Keratinocyte (primary cell): ENCODE measurements around the gene FANCD2. TPM values are rescaled to one million over a fixed set of nuclear protein-coding genes. Genes with fewer than 3 reads are reported as not detected.

Experiments used
- DNase-seq: peaks from one replicate; pipeline ENCODE4 v3.0.0-alpha.2; 2011; ENCODE audit warnings: low read depth, missing footprints, low spot score
- FAIRE-seq: peaks from 2 replicates; lab custom pipeline; 2011; peaks lifted over from hg19 to GRCh38; lab: Jason Lieb, UNC
- H2AFZ ChIP-seq: 2 replicates; pipeline ENCODE4 v1.6.0; 2012; ENCODE audit warnings: low read length, control low read depth, inconsistent platforms; ENCODE audit not compliant: control insufficient read depth
- H3K27ac ChIP-seq: 2 replicates; pipeline ENCODE4 v1.5.1; 2011; ENCODE audit warnings: low read length; ENCODE audit not compliant: control insufficient read depth, insufficient read depth
- H3K27me3 ChIP-seq: 3 replicates; pipeline ENCODE4 v1.6.0; 2011; ENCODE audit warnings: low read length; ENCODE audit not compliant: control insufficient read depth, insufficient read depth; ENCODE audit errors: extremely low read depth
- H3K36me3 ChIP-seq, 2 experiments: 2 replicates in 1 of 2; 3 replicates in 1 of 2; pipeline ENCODE4 v1.5.1; 2011; ENCODE audit warnings: low read length in 2 of 2, mild to moderate bottlenecking in 1 of 2; ENCODE audit not compliant: control insufficient read depth in 2 of 2, insufficient read depth in 2 of 2; ENCODE audit errors: extremely low read depth in 1 of 2
- H3K4me1 ChIP-seq: 3 replicates; pipeline ENCODE4 v1.5.1; 2011; ENCODE audit warnings: low read length; ENCODE audit not compliant: control insufficient read depth, insufficient read depth; ENCODE audit errors: extremely low read depth
- H3K4me2 ChIP-seq: 3 replicates; pipeline ENCODE4 v1.6.0; 2011; ENCODE audit warnings: low read depth, low read length; ENCODE audit not compliant: control insufficient read depth, insufficient read depth; ENCODE audit errors: extremely low read depth
- H3K4me3 ChIP-seq, 3 experiments: fragments of 200-600 bp in 1 of 3; sonication (generic) in 1 of 3; 2 replicates in 2 of 3; 3 replicates in 1 of 3; pipeline ENCODE4 v1.5.1; 2011 to 2016; ENCODE audit warnings: low read length in 3 of 3, mild to moderate bottlenecking in 3 of 3, control low read depth in 2 of 3, inconsistent platforms in 1 of 3, low read depth in 1 of 3, mixed read lengths in 1 of 3, mixed run types in 1 of 3, moderate library complexity in 1 of 3; ENCODE audit not compliant: control insufficient read depth in 2 of 3, insufficient read depth in 2 of 3; ENCODE audit errors: extremely low read depth in 1 of 3
- H3K79me2 ChIP-seq: 2 replicates; pipeline ENCODE4 v1.6.0; 2012; ENCODE audit warnings: low read length; ENCODE audit not compliant: control insufficient read depth, insufficient read depth
- H3K9ac ChIP-seq: 3 replicates; pipeline ENCODE4 v1.6.0; 2011; ENCODE audit warnings: low read length; ENCODE audit not compliant: control insufficient read depth, insufficient read depth; ENCODE audit errors: extremely low read depth
- H3K9me1 ChIP-seq: 3 replicates; pipeline ENCODE4 v1.6.0; 2011; ENCODE audit warnings: low read length; ENCODE audit not compliant: control insufficient read depth, insufficient read depth; ENCODE audit errors: extremely low read depth
- H3K9me3 ChIP-seq: 2 replicates; pipeline ENCODE4 v1.5.1; 2012; ENCODE audit warnings: low read depth, low read length; ENCODE audit not compliant: control insufficient read depth
- H4K20me1 ChIP-seq: 3 replicates; pipeline ENCODE4 v1.6.0; 2011; ENCODE audit warnings: low read length; ENCODE audit not compliant: control insufficient read depth, insufficient read depth; ENCODE audit errors: extremely low read depth
- CTCF ChIP-seq, 3 experiments: IDR thresholded peaks in 1 of 3; conservative IDR thresholded peaks in 1 of 3; optimal IDR thresholded peaks in 1 of 3; 2 replicates in 2 of 3; 3 replicates in 1 of 3; pipeline versions ENCODE3 to v1.5.1; 2011; ENCODE audit warnings: low read length in 3 of 3, mild to moderate bottlenecking in 3 of 3, moderate library complexity in 2 of 3, control low read depth in 1 of 3, inconsistent platforms in 1 of 3; ENCODE audit not compliant: insufficient read depth in 2 of 3; ENCODE audit errors: extremely low read depth in 1 of 3
- EZH2 ChIP-seq: IDR thresholded peaks from one replicate; pipeline ENCODE4 v1.6.1; 2012; ENCODE audit warnings: inconsistent platforms, mild to moderate bottlenecking, low read length, moderate library complexity
- dilution Hi-C: fragments of 300-500 bp; cut with MboI; formaldehyde crosslinking; loops from one replicate; pipeline ENCODE4 v1.7.0; 2020; ENCODE audit warnings: low sequenced_read_pairs; ENCODE audit not compliant: extremely low pct_ligation_motif_present
- polyA plus RNA-seq, 5 experiments: library from polyadenylated mRNA; depleted of rRNA in 3 of 5; stranded (reverse) in 3 of 5; stranded (forward) in 1 of 5; unstranded in 1 of 5; fragments of >200 nt; gene quantifications; 1 replicate in 1 of 5; 2 replicates in 3 of 5; 3 replicates in 1 of 5; pipeline versions ENCODE4 v1.2.1 to v1.2.3, GENCODE V29; 2011 to 2012; ENCODE audit warnings: missing spikeins in 2 of 5, low read depth in 1 of 5, low replicate concordance in 1 of 5

Gene FANCD2
- polyA plus RNA-seq, 1 donor (not counting 4 experiments of a cell fraction or from before 2014, with no cell fraction given): 12.5 TPM

GRCh38 chr3:10116928-10117327 is 90.7 kb downstream of the FANCD2 start:
- Histone ChIP-seq H4K20me1 (no peaks in the 10 kb centered on the region), H3K36me3 (peaks cover 0 to 10% of the 10 kb centered on the region in 2 experiments), H3K79me2 (peaks cover 57% of the 10 kb centered on the region), H3K9me1 (no peaks in the 10 kb centered on the region), H2AFZ (no peak overlapping the region), H3K9ac (no peak overlapping the region), H3K4me1 (peaks cover 9% of the 10 kb centered on the region), H3K4me2 (peak overlapping the region; percentile 55), H3K4me3 (peak overlapping the region in 1 of 3 experiments; percentile 95), H3K27ac (no peak overlapping the region), H3K27me3 (no peaks in the 10 kb centered on the region), H3K9me3 (no peaks in the 10 kb centered on the region)
- TF ChIP-seq CTCF (optimal IDR thresholded peaks at IDR 0.05 in 1 of 3, IDR thresholded peaks at IDR 0.05 in 1 of 3, conservative IDR thresholded peaks at IDR 0.05 in 1 of 3; ENCODE audit: extremely low read depth in 1 of 3, insufficient read depth in 2 of 3, low read length in 3 of 3) (no peak), EZH2 (no peak)
- no peak for DNase-seq
- dilution Hi-C loops: no loop called here
- no peak for FAIRE-seq

- Histone ChIP-seq H3K9me1 (no peaks in the 10 kb centered on the region), H3K9me3 (no peaks in the 10 kb centered on the region), H3K4me2 (no peak overlapping the region), H3K79me2 (peaks cover 73% of the 10 kb centered on the region), H4K20me1 (no peaks in the 10 kb centered on the region), H3K4me1 (peaks cover 9% of the 10 kb centered on the region), H3K36me3 (peaks cover 2 to 10% of the 10 kb centered on the region in 2 experiments), H2AFZ (no peak overlapping the region), H3K27me3 (no peaks in the 10 kb centered on the region), H3K4me3 (no peak overlapping the region), H3K27ac (no peak overlapping the region), H3K9ac (no peak overlapping the region)
- no peak for TF ChIP-seq EZH2
- TF ChIP-seq CTCF (optimal IDR thresholded peaks at IDR 0.05 in 1 of 3, IDR thresholded peaks at IDR 0.05 in 1 of 3, conservative IDR thresholded peaks at IDR 0.05 in 1 of 3; ENCODE audit: extremely low read depth in 1 of 3, insufficient read depth in 2 of 3, low read length in 3 of 3): no peak
- DNase-seq (no peak), FAIRE-seq (no peak)
- dilution Hi-C loops: no loop called here
These were observed 93.1 kb downstream of the FANCD2 start for GRCh38 chr3:10119376-10119775.
